H1 (cell line): ENCODE measurements around the gene CNTF. TPM values are rescaled to one million over a fixed set of nuclear protein-coding genes. Genes with fewer than 3 reads are reported as not detected.

Source experiments
- CTCF ChIA-PET: fragments of 300-600 bp; sonication (Branson Sonifier 250); formaldehyde crosslinking; loops from one replicate; lab custom pipeline; 2021; ENCODE audit not compliant: partially characterized antibody; lab: Charles Lee
- POLR2A ChIA-PET: fragments of 300-600 bp; sonication (Branson Sonifier 250); formaldehyde crosslinking; loops from one replicate; lab custom pipeline; 2021; ENCODE audit warnings: inconsistent platforms; ENCODE audit not compliant: partially characterized antibody; lab: Charles Lee
- DNase-seq, 2 experiments: peaks; one replicate each; pipeline versions ENCODE4 v3.0.0 to v3.0.0-alpha.2; 2010 to 2022; ENCODE audit warnings: low spot score in 2 of 2, low read depth in 1 of 2, mixed read lengths in 1 of 2
- FAIRE-seq: peaks from 2 replicates; lab custom pipeline; 2011; peaks lifted over from hg19 to GRCh38; lab: Jason Lieb, UNC
- H2AFZ ChIP-seq: 2 replicates; pipeline ENCODE4 v1.8.1; 2012; ENCODE audit warnings: low read length, inconsistent platforms
- H2AK5ac ChIP-seq: 2 replicates; pipeline ENCODE4 v1.6.1; 2013; ENCODE audit warnings: low read depth, low read length
- H2BK120ac ChIP-seq: replicated peaks from 2 replicates; pipeline ENCODE3; 2013; ENCODE audit warnings: low read depth, low read length, inconsistent platforms
- H2BK12ac ChIP-seq: 2 replicates; pipeline ENCODE4 v1.6.1; 2013; ENCODE audit warnings: low read depth, low read length
- H2BK15ac ChIP-seq: 2 replicates; pipeline ENCODE4 v1.6.1; 2013; ENCODE audit warnings: low read length
- H2BK20ac ChIP-seq: 2 replicates; pipeline ENCODE4 v1.6.1; 2013; ENCODE audit warnings: low read length
- H2BK5ac ChIP-seq: 2 replicates; pipeline ENCODE4 v1.6.1; 2013; ENCODE audit warnings: low read depth, low read length
- H3K14ac ChIP-seq: 2 replicates; pipeline ENCODE4 v1.6.1; 2013; ENCODE audit warnings: inconsistent platforms; ENCODE audit not compliant: insufficient read length
- H3K18ac ChIP-seq: 2 replicates; pipeline ENCODE4 v1.6.1; 2013; ENCODE audit warnings: low read length; ENCODE audit errors: extremely low read depth
- H3K23ac ChIP-seq: 2 replicates; pipeline ENCODE4 v1.6.1; 2013; ENCODE audit warnings: inconsistent platforms; ENCODE audit not compliant: insufficient read length
- H3K23me2 ChIP-seq: 2 replicates; pipeline ENCODE4 v1.6.1; 2013; ENCODE audit warnings: low read depth, low read length
- H3K27ac ChIP-seq: 2 replicates; pipeline ENCODE4 v1.6.1; 2011; ENCODE audit warnings: low read depth, low read length, inconsistent platforms
- H3K27me3 ChIP-seq, 4 experiments: replicated peaks in 1 of 4; 1 replicate in 1 of 4; 2 replicates in 3 of 4; pipeline versions ENCODE4 v1.6.1 to v1.8.1; 2011 to 2013; ENCODE audit warnings: low read length in 3 of 4, mild to moderate bottlenecking in 3 of 4, inconsistent platforms in 2 of 4, mixed read lengths in 2 of 4, moderate library complexity in 1 of 4; ENCODE audit not compliant: control insufficient read depth in 3 of 4, insufficient read depth in 3 of 4; ENCODE audit errors: extremely low read depth in 1 of 4
- H3K36me3 ChIP-seq, 4 experiments: 2 replicates each; pipeline versions ENCODE4 v1.6.1 to v1.8.1; 2011 to 2013; ENCODE audit warnings: mild to moderate bottlenecking in 4 of 4, low read length in 3 of 4, moderate library complexity in 2 of 4, control low read depth in 1 of 4, inconsistent platforms in 1 of 4; ENCODE audit not compliant: insufficient read depth in 4 of 4, control insufficient read depth in 2 of 4
- H3K4ac ChIP-seq: replicated peaks from 2 replicates; pipeline ENCODE3; 2013; ENCODE audit warnings: low read length, low read depth, mixed read lengths, inconsistent platforms; ENCODE audit not compliant: insufficient read length
- H3K4me1 ChIP-seq, 4 experiments: replicated peaks in 1 of 4; 1 replicate in 1 of 4; 2 replicates in 3 of 4; pipeline versions ENCODE4 v1.6.1 to v1.8.1; 2011 to 2013; ENCODE audit warnings: low read length in 3 of 4, inconsistent platforms in 2 of 4, mixed read lengths in 1 of 4; ENCODE audit not compliant: insufficient read depth in 4 of 4, control insufficient read depth in 3 of 4
- H3K4me2 ChIP-seq, 2 experiments: 2 replicates each; pipeline versions ENCODE4 v1.6.1 to v1.8.1; 2011 to 2013; ENCODE audit warnings: low read depth in 2 of 2, low read length in 2 of 2, control low read depth in 1 of 2, inconsistent platforms in 1 of 2, mild to moderate bottlenecking in 1 of 2; ENCODE audit not compliant: insufficient read depth in 1 of 2
- H3K4me3 ChIP-seq, 4 experiments: fragments of 200-600, 300-600 bp in 1 of 4; sonication (generic), shearing (Covaris generic), sonication (Bioruptor Twin) in 1 of 4; 2 replicates each; pipeline versions ENCODE4 v1.5.1 to v1.8.1; 2011 to 2016; ENCODE audit warnings: low read length in 4 of 4, low read depth in 3 of 4, control low read depth in 2 of 4, inconsistent platforms in 2 of 4, mild to moderate bottlenecking in 2 of 4, mixed read lengths in 1 of 4, moderate library complexity in 1 of 4; ENCODE audit not compliant: insufficient read depth in 2 of 4; ENCODE audit errors: extremely low read depth in 1 of 4
- H3K56ac ChIP-seq: replicated peaks from 2 replicates; pipeline ENCODE3; 2013; ENCODE audit warnings: low read depth, mild to moderate bottlenecking, mixed read lengths, low read length, inconsistent platforms; ENCODE audit not compliant: insufficient read length
- H3K79me1 ChIP-seq: 2 replicates; pipeline ENCODE4 v1.6.1; 2013; ENCODE audit warnings: low read depth, low read length, control low read depth
- H3K79me2 ChIP-seq, 2 experiments: 2 replicates each; pipeline versions ENCODE4 v1.6.1 to v1.8.1; 2012 to 2013; ENCODE audit warnings: low read length in 2 of 2, mild to moderate bottlenecking in 2 of 2, inconsistent platforms in 1 of 2; ENCODE audit not compliant: insufficient read depth in 2 of 2, control insufficient read depth in 1 of 2
- H3K9ac ChIP-seq, 4 experiments: replicated peaks in 1 of 4; 1 replicate in 1 of 4; 2 replicates in 3 of 4; pipeline versions ENCODE4 v1.6.1 to v1.8.1; 2011 to 2013; ENCODE audit warnings: low read depth in 3 of 4, low read length in 3 of 4, control low read depth in 2 of 4, mild to moderate bottlenecking in 2 of 4, moderate library complexity in 2 of 4, inconsistent platforms in 1 of 4; ENCODE audit errors: extremely low read depth in 1 of 4
- H3K9me3 ChIP-seq, 2 experiments: 2 replicates each; pipeline versions ENCODE4 v1.6.1 to v1.8.1; 2012 to 2013; ENCODE audit warnings: mild to moderate bottlenecking in 2 of 2, moderate library complexity in 2 of 2, control low read depth in 1 of 2, inconsistent platforms in 1 of 2, low read depth in 1 of 2, low read length in 1 of 2, mixed read lengths in 1 of 2; ENCODE audit not compliant: insufficient read depth in 2 of 2
- H4K20me1 ChIP-seq, 2 experiments: replicated peaks in 1 of 2; 2 replicates each; pipeline versions ENCODE3 to v1.8.1; 2011 to 2013; ENCODE audit warnings: inconsistent platforms in 2 of 2, low read length in 2 of 2, mild to moderate bottlenecking in 1 of 2; ENCODE audit not compliant: insufficient read depth in 2 of 2, control insufficient read depth in 1 of 2
- H4K5ac ChIP-seq: 2 replicates; pipeline ENCODE4 v1.6.1; 2013; ENCODE audit warnings: low read length, low read depth, mixed read lengths, inconsistent platforms; ENCODE audit not compliant: insufficient read length
- H4K8ac ChIP-seq: 2 replicates; pipeline ENCODE4 v1.8.0; 2013; ENCODE audit warnings: mild to moderate bottlenecking, moderate library complexity, low read length, inconsistent platforms; ENCODE audit not compliant: insufficient read depth; ENCODE audit errors: extremely low read depth
- H4K91ac ChIP-seq: replicated peaks from 2 replicates; pipeline ENCODE3; 2013; ENCODE audit warnings: low read length, mixed read lengths, inconsistent platforms; ENCODE audit not compliant: insufficient read length
- BACH1 ChIP-seq: IDR thresholded peaks from 2 replicates; pipeline ENCODE4 v1.6.1; 2012; ENCODE audit warnings: low read length, improper control_type of control experiment
- CEBPB ChIP-seq: IDR thresholded peaks from 2 replicates; pipeline ENCODE4 v1.6.1; 2012; ENCODE audit warnings: low read depth, low read length
- E2F6 ChIP-seq: IDR thresholded peaks from 2 replicates; pipeline ENCODE4 v1.6.1; 2012; ENCODE audit warnings: inconsistent platforms
- EP300 ChIP-seq, 2 experiments: IDR thresholded peaks; 1 replicate in 1 of 2; 2 replicates in 1 of 2; pipeline ENCODE4 v1.6.1; 2011 to 2012; ENCODE audit warnings: low read depth in 2 of 2, low read length in 2 of 2, mild to moderate bottlenecking in 2 of 2, borderline replicate concordance in 1 of 2, inconsistent platforms in 1 of 2, moderate library complexity in 1 of 2
- GTF2F1 ChIP-seq: IDR thresholded peaks from 2 replicates; pipeline ENCODE4 v1.6.1; 2012; ENCODE audit warnings: low read depth, low read length, improper control_type of control experiment, borderline replicate concordance
- MAX ChIP-seq: IDR thresholded peaks from 2 replicates; pipeline ENCODE4 v1.6.1; 2012; ENCODE audit warnings: inconsistent platforms
- POLR2A ChIP-seq, 2 experiments: IDR thresholded peaks; 1 replicate in 1 of 2; 2 replicates in 1 of 2; pipeline ENCODE4 v1.6.1; 2011; ENCODE audit warnings: low read depth in 2 of 2, low read length in 2 of 2, mild to moderate bottlenecking in 2 of 2; ENCODE audit errors: control extremely low read depth in 1 of 2
- POU5F1 ChIP-seq: IDR thresholded peaks from 2 replicates; pipeline ENCODE4 v1.6.1; 2011; ENCODE audit warnings: low read depth, mild to moderate bottlenecking, low read length, moderate library complexity
- RAD21 ChIP-seq, 2 experiments: IDR thresholded peaks in 1 of 2; conservative IDR thresholded peaks in 1 of 2; 2 replicates each; pipeline ENCODE4 v1.6.1; 2011; ENCODE audit warnings: low read depth in 2 of 2, low read length in 2 of 2, improper control_type of control experiment in 1 of 2, inconsistent platforms in 1 of 2, mild to moderate bottlenecking in 1 of 2, moderate library complexity in 1 of 2
- RBBP5 ChIP-seq: IDR thresholded peaks from 2 replicates; pipeline ENCODE4 v1.7.1; 2012; ENCODE audit warnings: low read depth, mild to moderate bottlenecking, inconsistent platforms, low read length, moderate library complexity, borderline replicate concordance
- RFX5 ChIP-seq: IDR thresholded peaks from 2 replicates; pipeline ENCODE4 v1.6.1; 2011; ENCODE audit warnings: low read depth, low read length, improper control_type of control experiment, borderline replicate concordance
- SP2 ChIP-seq: IDR thresholded peaks from 2 replicates; pipeline ENCODE4 v1.6.1; 2012; ENCODE audit warnings: mild to moderate bottlenecking, low read length, inconsistent platforms
- TCF12 ChIP-seq: IDR thresholded peaks from 2 replicates; pipeline ENCODE4 v1.6.1; 2011; ENCODE audit warnings: low read depth, mild to moderate bottlenecking, low read length
- WGBS, 2 experiments: shearing (Covaris generic) in 1 of 2; methylation state at CpG; one replicate each; pipeline versions ENCODE4 v1.1.6 to v1.1.7; 2013 to 2015; ENCODE audit warnings: low lambda C conversion rate in 2 of 2, mixed read lengths in 2 of 2, inconsistent platforms in 1 of 2, low coverage in 1 of 2, missing lambda C conversion rate in 1 of 2; ENCODE audit not compliant: insufficient replicate concordance in 2 of 2, insufficient coverage in 1 of 2, insufficient read length in 1 of 2; ENCODE audit errors: extremely low coverage in 1 of 2, missing lambda C conversion rate in 1 of 2; 5-methylcytosine and 5-hydroxymethylcytosine counted together
- polyA plus RNA-seq, 7 experiments: library from polyadenylated mRNA; depleted of rRNA in 3 of 7; stranded (reverse) in 5 of 7; unstranded in 2 of 7; fragments of >200 nt in 5 of 7; fragments of 200-250 nt in 2 of 7; gene quantifications; 1 replicate in 5 of 7; 2 replicates in 1 of 7; 4 replicates in 1 of 7; pipeline versions ENCODE4 v1.2.1 to v1.2.3, GENCODE V29; 2011 to 2013; ENCODE audit warnings: missing spikeins in 2 of 7, mixed read lengths in 2 of 7
- total RNA-seq: library from RNA; stranded (reverse); fragmentation: NEBNext Ultra II Directional; extraction: Animal tissue kit (Norgen Biotek cat#: 25700); gene quantifications from 2 replicates; pipeline ENCODE4 v1.2.1, GENCODE V29; 2021

Gene CNTF
- total and polyA plus RNA-seq, 2 of the 8 experiments (the other 6 are each of a cell fraction or from before 2014, with no cell fraction given) = 0.41 to 1.5 TPM

- H2BK20ac ChIP-seq = no peak overlapping the region
- no peak overlapping the region for H2AFZ ChIP-seq
- no peaks in the 10 kb centered on the region for H3K23me2 ChIP-seq
- H3K4me3 ChIP-seq = no peak overlapping the region
- DNase-seq (no peak), FAIRE-seq (peak; percentile 42)
- H4K5ac ChIP-seq = no peak overlapping the region
- no peak overlapping the region for H3K14ac ChIP-seq
- H3K4me2 ChIP-seq = no peak overlapping the region
- H3K9ac ChIP-seq = no peak overlapping the region
- H4K91ac ChIP-seq = no peak overlapping the region
- no peaks in the 10 kb centered on the region for H3K9me3 ChIP-seq
- H3K79me2 ChIP-seq = no peaks in the 10 kb centered on the region
- no peaks in the 10 kb centered on the region for H3K27me3 ChIP-seq
- H2BK120ac ChIP-seq = no peak overlapping the region
- H3K4ac ChIP-seq = no peak overlapping the region
- no peaks in the 10 kb centered on the region for H4K20me1 ChIP-seq
- H2BK15ac ChIP-seq = no peak overlapping the region
- no peak overlapping the region for H3K23ac ChIP-seq
- no peak overlapping the region for H2BK12ac ChIP-seq
- WGBS, 2 experiments = 29% methylated on average over 2 of the region's 2 CpGs; no CpG with 5 or more reads in 1 of the 2 experiments
- H3K18ac ChIP-seq = no peak overlapping the region
- H3K4me1 ChIP-seq = peaks cover 0 to 4% (median 1%) of the 10 kb centered on the region in 4 experiments; a peak in 2 of 7 replicates
- H2BK5ac ChIP-seq = no peak overlapping the region
- POLR2A ChIA-PET = interaction anchor here (1.4 to 1.9 kb wide), 3 partner anchors 9 to 12 kb away, joined by 3 to 7 read pairs (median 4); no protein-coding TSS in a partner anchor
- H3K79me1 ChIP-seq = no peaks in the 10 kb centered on the region
- peaks cover 0 to 12% (median 4%) of the 10 kb centered on the region in 4 experiments; a peak in 4 of 8 replicates for H3K36me3 ChIP-seq
- no peak overlapping the region for H3K56ac ChIP-seq
- H2AK5ac ChIP-seq = no peak overlapping the region
- CTCF ChIA-PET = interaction anchor here (0.6 to 5.8 kb wide), 33 partner anchors 9 to 996 kb away, joined by 3 to 37 read pairs (median 4); partner anchors contain the start of gene GLYATL2
- H3K27ac ChIP-seq = no peak overlapping the region
- no peak overlapping the region for H4K8ac ChIP-seq
- TF ChIP-seq EP300 (IDR thresholded peaks at IDR 0.05; ENCODE audit: borderline replicate concordance in 1 of 2, low read depth in 2 of 2, low read length in 2 of 2) (no peak), CEBPB (no peak), POLR2A (IDR thresholded peaks at IDR 0.05; ENCODE audit: control extremely low read depth in 1 of 2, low read depth in 2 of 2, low read length in 2 of 2) (peak in 1 of 2 experiments; percentile 31; a peak in 1 of 3 replicates), GTF2F1 (no peak), RBBP5 (no peak), TCF12 (peak; percentile 45; the same call in 1 of the 2 replicates), RAD21 (IDR thresholded peaks at IDR 0.05 in 1 of 2, conservative IDR thresholded peaks at IDR 0.05 in 1 of 2; ENCODE audit: low read depth in 2 of 2, low read length in 2 of 2) (peak; percentile 55 to 65), E2F6 (no peak), MAX (no peak), RFX5 (no peak), BACH1 (no peak), SP2 (no peak), POU5F1 (no peak)
These were observed 7.4 kb downstream of the CNTF start for GRCh38 chr11:58629857-58630256.
